GM12878 (cell line): Measurements from ENCODE around the gene NRXN3. TPM values are rescaled to one million over a fixed set of nuclear protein-coding genes. Genes with fewer than 3 reads are reported as not detected.

Source experiments
- ATAC-seq: fragments of 200-7000 bp; cut with Tn5 transposase; 3 replicates; pipeline ENCODE4 v1.9.1; 2020; ENCODE audit warnings: mild to moderate bottlenecking, moderate library complexity
- BruUV-seq: library from RNA; stranded (reverse); fragments of 400-500 nt; replicated peaks from 2 replicates; lab custom pipeline; 2021; lab: Mats Ljungman, UMichigan
- CTCF ChIA-PET: fragments of 300-600 bp; sonication (Branson Sonifier 250); formaldehyde crosslinking; extraction: SDS; loops from one replicate; lab custom pipeline; 2021; ENCODE audit warnings: inconsistent platforms; lab: Yijun Ruan, JAX
- POLR2A ChIA-PET: fragments of 350-600 bp; formaldehyde crosslinking; extraction: SDS; loops from one replicate; lab custom pipeline; 2021; ENCODE audit warnings: inconsistent platforms; lab: Charles Lee
- RAD21 ChIA-PET: fragments of 300-600 bp; sonication (Branson Sonifier 250); formaldehyde crosslinking; loops from one replicate; lab custom pipeline; 2023; ENCODE audit warnings: antibody characterized with exemption; ENCODE audit not compliant: unreplicated experiment; lab: Charles Lee
- SMC1A ChIA-PET: fragments of 300-600 bp; sonication (Branson Sonifier 250); formaldehyde crosslinking; loops from one replicate; lab custom pipeline; 2023; ENCODE audit not compliant: unreplicated experiment, uncharacterized antibody; lab: Charles Lee
- DNase-seq: peaks from one replicate; pipeline ENCODE4 v3.0.0-alpha.2; 2011; ENCODE audit warnings: low read depth, low spot score
- FAIRE-seq: peaks from 3 replicates; lab custom pipeline; 2011; peaks lifted over from hg19 to GRCh38; lab: Jason Lieb, UNC
- H2AFZ ChIP-seq: 2 replicates; pipeline ENCODE4 v1.6.0; 2011; ENCODE audit warnings: low read depth, low read length, control low read depth; ENCODE audit not compliant: control insufficient read depth
- H3K27ac ChIP-seq: 2 replicates; pipeline ENCODE4 v1.5.1; 2011; ENCODE audit warnings: control low read depth; ENCODE audit not compliant: control insufficient read depth, insufficient read depth
- H3K27me3 ChIP-seq, 2 experiments: replicated peaks in 1 of 2; 2 replicates each; pipeline versions ENCODE4 v1.6.0 to v1.6.1; 2011; ENCODE audit warnings: low read length in 1 of 2; ENCODE audit not compliant: control insufficient read depth in 2 of 2, insufficient read depth in 2 of 2
- H3K36me3 ChIP-seq, 2 experiments: 2 replicates each; pipeline ENCODE4 v1.5.1; 2011; ENCODE audit warnings: low read length in 1 of 2; ENCODE audit not compliant: control insufficient read depth in 2 of 2, insufficient read depth in 2 of 2
- H3K4me1 ChIP-seq: 2 replicates; pipeline ENCODE4 v1.6.1; 2011; ENCODE audit warnings: mild to moderate bottlenecking, low read length, moderate library complexity, mixed read lengths; ENCODE audit not compliant: control insufficient read depth, insufficient read depth
- H3K4me2 ChIP-seq: 2 replicates; pipeline ENCODE4 v1.6.0; 2011; ENCODE audit warnings: control low read depth; ENCODE audit not compliant: control insufficient read depth, insufficient read depth
- H3K4me3 ChIP-seq: fragments of 200-600 bp; sonication (generic); 2 replicates; pipeline ENCODE4 v1.5.1; 2016
- H3K79me2 ChIP-seq: 2 replicates; pipeline ENCODE4 v1.6.0; 2011; ENCODE audit warnings: low read length; ENCODE audit not compliant: control insufficient read depth, insufficient read depth
- H3K9ac ChIP-seq: 2 replicates; pipeline ENCODE4 v1.8.0; 2011; ENCODE audit warnings: low read length, control low read depth, mixed read lengths; ENCODE audit not compliant: control insufficient read depth, insufficient read depth
- H3K9me3 ChIP-seq: replicated peaks from 3 replicates; pipeline ENCODE4 v1.5.1; 2011; ENCODE audit warnings: mild to moderate bottlenecking, low read length; ENCODE audit not compliant: control insufficient read depth, insufficient read depth
- H4K20me1 ChIP-seq: 2 replicates; pipeline ENCODE4 v1.6.0; 2011; ENCODE audit not compliant: control insufficient read depth, insufficient read depth
- CEBPZ ChIP-seq: fragments of 150-350 bp; IDR thresholded peaks from 2 replicates; pipeline ENCODE4 v1.6.1; 2016; ENCODE audit warnings: low read depth, low read length
- CTCF ChIP-seq, 3 experiments: IDR thresholded peaks in 2 of 3; conservative IDR thresholded peaks in 1 of 3; 2 replicates each; pipeline ENCODE4 v1.5.1; 2011; ENCODE audit warnings: low read depth in 3 of 3, low read length in 3 of 3, mild to moderate bottlenecking in 3 of 3, control low read depth in 2 of 3, moderate library complexity in 2 of 3, inconsistent platforms in 1 of 3, mixed read lengths in 1 of 3; ENCODE audit not compliant: control insufficient read depth in 2 of 3, insufficient read depth in 1 of 3; ENCODE audit errors: extremely low read depth in 1 of 3
- EZH2 ChIP-seq: IDR thresholded peaks from 2 replicates; pipeline ENCODE4 v1.6.1; 2012; ENCODE audit warnings: low read depth, mild to moderate bottlenecking, control low read depth, inconsistent platforms, low read length, borderline replicate concordance; ENCODE audit not compliant: control insufficient read depth
- MTA3 ChIP-seq: IDR thresholded peaks from 2 replicates; pipeline ENCODE4 v1.6.1; 2012; ENCODE audit warnings: low read length, inconsistent platforms, borderline replicate concordance
- RAD21 ChIP-seq: IDR thresholded peaks from 2 replicates; pipeline ENCODE4 v1.6.1; 2011; ENCODE audit warnings: mild to moderate bottlenecking, low read depth, low read length, moderate library complexity; ENCODE audit not compliant: insufficient read depth
- RB1 ChIP-seq: fragments of 450-650 bp; formaldehyde crosslinking; IDR thresholded peaks from 2 replicates; pipeline ENCODE4 v1.6.1; 2017; ENCODE audit warnings: mild to moderate bottlenecking, borderline replicate concordance
- SMAD5 ChIP-seq: IDR thresholded peaks from 2 replicates; pipeline ENCODE4 v1.6.1; 2016; ENCODE audit warnings: antibody characterized with exemption, low read depth
- SMC3 ChIP-seq: IDR thresholded peaks from 2 replicates; pipeline ENCODE4 v1.6.1; 2011; ENCODE audit warnings: low read length, improper control_type of control experiment, borderline replicate concordance
- WGBS: methylation state at CpG from one replicate; pipeline ENCODE4 v1.1.6; 2016; ENCODE audit warnings: low lambda C conversion rate; ENCODE audit not compliant: insufficient replicate concordance, insufficient coverage; ENCODE audit errors: missing lambda C conversion rate; 5-methylcytosine and 5-hydroxymethylcytosine counted together
- in situ Hi-C: fragments of 300-500 bp; cut with MboI; formaldehyde crosslinking; loops from 9 replicates; pipeline ENCODE4 v1.14.3; 2018; ENCODE audit warnings: mixed read lengths
- intact Hi-C: fragments of 100-400 bp; cut with micrococcal nuclease; formaldehyde crosslinking; loops from one replicate; pipeline ENCODE4 v1.14.2; 2022; ENCODE audit not compliant: unreplicated experiment
- polyA plus RNA-seq, 11 experiments: library from polyadenylated mRNA; depleted of rRNA in 4 of 11; unstranded in 6 of 11; stranded (reverse) in 5 of 11; fragments of >200 nt; fragmentation: Nextera tagmentation in 4 of 11; fragmentation: Illumina TruSeq in 1 of 11; extraction: Ambion mirVana in 4 of 11; extraction: Trizol in 1 of 11; gene quantifications; 1 replicate in 1 of 11; 2 replicates in 10 of 11; pipeline versions ENCODE4 v1.2.1 to v1.2.3, GENCODE V29; 2011 to 2016; ENCODE audit warnings: inconsistent platforms in 2 of 11, missing spikeins in 2 of 11, low read depth in 1 of 11
- total RNA-seq, 4 experiments: library from RNA; depleted of rRNA in 3 of 4; stranded (reverse); fragments of >200 nt in 3 of 4; fragmentation: Illumina TruSeq in 1 of 4; extraction: Trizol in 1 of 4; gene quantifications; 2 replicates each; pipeline versions ENCODE4 v1.2.1 to v1.2.3, GENCODE V29; 2013 to 2021

Gene NRXN3
- total and polyA plus RNA-seq, 10 of the 15 experiments (the other 5 are each of a cell fraction or from before 2014, with no cell fraction given) = 0.52 to 3.3 (median 1.4) TPM

GRCh38 chr14:78164226-78164853 lies 5.8 kb upstream of the NRXN3 start:
- Histone ChIP-seq H4K20me1 (no peaks in the 10 kb centered on the region), H2AFZ (no peak overlapping the region), H3K79me2 (no peaks in the 10 kb centered on the region), H3K27ac (no peak overlapping the region), H3K4me1 (no peaks in the 10 kb centered on the region), H3K36me3 (no peaks in the 10 kb centered on the region), H3K4me2 (no peak overlapping the region)
- no TSS peak for BruUV-seq
- RAD21 ChIA-PET = no interaction called here
- 8% methylated on average over 8 of the region's 8 CpGs for WGBS
- FAIRE-seq = no peak
- POLR2A ChIA-PET = no interaction called here
- peak; percentile 46; the same call in 1 of the 2 replicates for TF ChIP-seq SMC3
- no peak for TF ChIP-seq EZH2
- TF ChIP-seq RB1 = no peak
- peak; percentile 44 for TF ChIP-seq RAD21
- TF ChIP-seq MTA3 = no peak
- no peak for TF ChIP-seq CEBPZ
- no peak for TF ChIP-seq SMAD5
- TF ChIP-seq CTCF (IDR thresholded peaks at IDR 0.05 in 2 of 3, conservative IDR thresholded peaks at IDR 0.05 in 1 of 3; ENCODE audit: control insufficient read depth in 2 of 3, extremely low read depth in 1 of 3, insufficient read depth in 1 of 3, low read depth in 3 of 3, low read length in 3 of 3) = peak; percentile 45 to 79 (median 71)
- TF ChIP-seq, all 136 proteins: peak for 3
- in situ Hi-C loops = no loop called here
- DNase-seq (no peak), ATAC-seq (peak; percentile 85)
- Histone ChIP-seq H3K9ac (no peak overlapping the region), H3K4me3 (no peak overlapping the region), H3K27me3 (peaks cover 2 to 3% of the 10 kb centered on the region in 2 experiments; a peak in 2 of 4 replicates), H3K9me3 (no peaks in the 10 kb centered on the region)
- SMC1A ChIA-PET = no interaction called here
- CTCF ChIA-PET = interaction anchor here (1.3 kb wide), 1 partner anchor 10 kb away, joined by 4 read pairs; no protein-coding TSS in a partner anchor
- intact Hi-C loops = loop anchor here (1.0 to 10.0 kb wide), 4 partner anchors 302 to 670 kb away; no protein-coding TSS in a partner anchor
